Mucosa of gallbladder (tissue), 1 donor: ENCODE measurements around the gene SOCS7. TPM values are rescaled to one million over a fixed set of nuclear protein-coding genes. Genes with fewer than 3 reads are reported as not detected.
"Not testable (repeated sequence)": the region's sequence is repeated elsewhere in the genome, so short reads cannot be mapped to it uniquely, and the experiment has no call there.

ENCODE experiments used
- DNase-seq: peaks from one replicate; pipeline ENCODE4 v3.0.0-alpha.2; 2020; ENCODE audit warnings: low spot score
- total RNA-seq: library from RNA; stranded (reverse); gene quantifications from one replicate; pipeline ENCODE4 v1.2.1, GENCODE V29; 2021
- donor health status: DM: no; HTN: no; CAD: no.

Gene SOCS7
- total RNA-seq, 1 donor from 2014 or later: 19.4 TPM

DNA sequence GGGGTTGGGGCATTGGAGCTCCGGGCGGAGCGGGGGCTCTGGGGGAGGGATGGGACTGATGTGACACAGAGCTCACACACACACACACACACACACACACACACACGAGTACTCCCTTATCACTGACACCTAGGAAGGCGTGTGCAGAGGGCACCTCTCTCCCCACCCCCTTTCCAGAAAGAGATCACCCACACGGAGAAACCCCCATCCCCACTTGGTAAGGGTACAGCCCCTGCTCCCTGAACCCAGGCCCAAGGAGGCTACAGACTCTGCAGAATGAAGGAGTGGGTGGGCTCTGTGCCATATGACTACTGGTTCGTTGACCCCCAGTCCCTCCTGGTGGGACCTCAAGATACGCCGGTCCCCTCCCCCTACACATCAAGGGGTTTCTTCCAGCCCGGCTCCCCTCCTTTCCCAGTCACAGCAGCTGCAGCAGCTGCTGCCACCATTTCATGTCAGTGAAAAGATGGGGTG lies 67.9 kb downstream of the SOCS7 start:
- DNase-seq: no peak

DNA sequence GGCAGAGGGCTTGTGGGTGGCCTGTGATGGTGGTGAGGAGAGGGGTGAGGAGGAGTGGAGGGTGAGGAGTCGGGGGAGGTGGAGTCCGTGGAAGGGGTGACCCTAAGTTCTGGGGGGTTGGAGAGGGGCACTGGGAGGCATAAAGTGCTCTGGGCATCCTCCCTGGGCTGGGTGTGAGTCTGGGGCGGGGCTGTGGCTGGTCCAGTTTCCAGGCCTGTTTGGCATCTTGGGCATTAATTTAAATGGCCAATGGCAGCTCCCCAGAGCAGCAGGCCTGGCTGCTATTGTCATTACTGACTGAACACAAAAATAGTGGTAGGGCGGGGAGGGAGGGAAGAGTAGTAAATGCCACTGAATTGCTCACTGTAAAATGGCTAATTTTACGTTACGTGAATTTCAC lies 68.9 kb downstream of the SOCS7 start:
- no peak for DNase-seq

DNA sequence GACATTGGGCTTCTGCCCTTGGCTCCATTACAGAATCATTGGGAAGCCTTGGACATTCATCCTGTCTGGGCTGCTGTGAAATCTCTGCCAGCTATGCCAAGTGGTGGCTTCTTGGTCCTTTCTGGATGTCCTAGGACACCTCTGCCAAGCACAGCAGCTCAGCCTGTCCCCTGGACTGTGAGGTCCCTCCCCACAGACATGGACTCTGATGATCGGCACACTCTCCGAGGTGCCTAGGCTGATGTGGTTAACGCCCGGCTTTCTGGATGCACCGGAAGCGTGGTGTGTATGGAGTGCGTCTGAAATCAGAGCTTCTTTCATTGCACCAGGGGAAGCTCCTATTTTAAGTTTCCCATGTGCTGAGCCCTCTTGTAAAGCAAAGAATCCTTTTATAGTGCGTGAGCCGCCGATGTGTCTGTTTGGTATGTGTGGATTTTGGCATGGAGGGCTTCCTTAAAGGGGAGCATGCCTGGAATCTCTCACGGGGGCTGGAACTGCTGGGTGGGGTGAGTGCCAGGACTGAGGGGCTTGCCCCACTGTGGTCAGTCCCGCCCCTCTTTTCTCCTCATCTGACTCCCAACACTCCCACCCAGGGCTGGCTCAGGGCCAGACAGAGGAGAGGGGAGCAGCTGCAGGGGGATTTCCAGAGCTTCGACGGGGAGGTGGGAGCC lies 69.7 kb downstream of the SOCS7 start:
- DNase-seq: peak; percentile 37

DNA sequence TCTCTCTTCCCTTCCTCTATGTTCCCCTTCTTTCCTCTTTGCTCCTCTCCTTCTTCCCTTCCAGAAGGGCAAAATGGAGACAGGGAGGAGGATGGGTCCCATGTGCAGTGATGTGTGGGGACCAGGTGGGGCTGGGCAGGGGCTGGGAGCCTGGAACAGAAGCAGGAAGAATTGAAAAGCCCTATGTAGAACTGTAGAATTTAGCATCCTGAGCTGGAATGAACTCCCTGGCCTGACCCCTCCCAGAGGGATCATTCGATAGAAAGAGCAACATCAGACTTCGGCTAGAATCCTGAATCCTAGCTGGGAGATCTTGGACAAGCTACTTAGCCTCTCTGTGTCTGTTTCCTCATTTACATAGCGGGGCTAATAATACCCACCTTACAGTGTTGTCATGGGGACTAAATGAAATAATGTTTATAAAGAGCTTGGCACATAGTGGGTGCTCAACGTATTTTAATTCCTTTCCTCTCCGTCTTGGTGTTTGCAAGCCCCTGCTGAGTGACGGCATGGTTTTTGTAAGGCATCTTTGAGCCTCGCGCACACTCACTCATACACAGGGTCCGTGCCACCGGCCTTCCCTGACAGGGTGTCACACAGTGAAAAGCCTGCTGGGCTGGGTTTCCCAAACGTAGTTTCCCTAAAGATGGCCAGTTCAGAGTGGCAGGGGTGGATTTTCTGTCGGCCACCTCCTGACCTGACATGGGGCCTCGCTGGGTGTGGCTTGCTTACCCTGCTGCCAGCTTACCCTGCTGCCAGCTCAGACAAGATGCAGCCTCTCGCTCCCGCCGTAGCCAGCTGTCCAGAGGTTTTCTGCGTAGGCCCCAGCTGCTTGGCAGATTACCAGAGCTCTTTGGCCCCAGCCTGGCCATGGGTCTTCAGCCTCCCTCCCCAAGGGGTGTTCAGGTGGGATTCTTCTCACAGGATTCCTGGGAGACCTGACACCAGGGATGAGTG lies 70.5 kb downstream of the SOCS7 start:
- DNase-seq: no peak

- no peak for DNase-seq
Measured at GRCh38 chr17:38424297-38424972, 72.8 kb downstream of the SOCS7 start.

- no peak for DNase-seq
Measured at GRCh38 chr17:38425031-38425430, 73.4 kb downstream of the SOCS7 start.

- DNase-seq: no peak
Measured at GRCh38 chr17:38425744-38426143, 74.1 kb downstream of the SOCS7 start.

- no peak for DNase-seq
Measured at GRCh38 chr17:38426441-38426840, 74.8 kb downstream of the SOCS7 start.

GRCh38 chr17:38427160-38427949 lies 75.7 kb downstream of the SOCS7 start:
- no peak for DNase-seq

DNA sequence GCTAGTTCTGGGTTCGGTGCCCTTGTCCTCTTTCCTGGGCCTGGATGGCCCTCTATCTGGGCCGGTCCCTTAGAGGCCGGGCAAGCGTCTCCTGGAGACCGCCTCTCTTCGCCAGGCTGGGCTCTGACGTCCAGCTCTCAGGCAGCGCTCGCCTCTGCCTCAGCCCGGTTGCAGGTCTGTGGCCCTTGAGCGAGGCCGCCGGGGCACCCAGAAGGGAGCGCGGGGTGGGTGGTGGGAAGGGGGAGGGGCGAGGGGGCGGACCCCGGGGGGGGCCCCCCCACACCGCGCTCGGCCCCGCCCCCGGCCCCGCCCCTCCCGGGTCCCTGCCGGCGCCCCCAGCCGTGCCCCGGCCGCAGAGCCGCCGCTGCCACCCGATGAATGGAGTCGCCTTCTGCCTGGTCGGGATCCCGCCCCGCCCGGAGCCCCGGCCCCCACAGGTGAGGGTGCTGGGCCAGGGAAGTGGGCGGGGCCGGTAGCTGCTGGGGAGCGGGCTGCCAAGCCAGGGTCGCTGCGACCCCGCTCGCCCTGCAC lies 76.5 kb downstream of the SOCS7 start, which contains the start of gene ARHGAP23:
TSS of gene ARHGAP23 (plus strand) at position 353 of the 531 bp plus-strand sequence. CDS start at position 375, 22 bp downstream.
- peak; percentile 48 for DNase-seq

DNA sequence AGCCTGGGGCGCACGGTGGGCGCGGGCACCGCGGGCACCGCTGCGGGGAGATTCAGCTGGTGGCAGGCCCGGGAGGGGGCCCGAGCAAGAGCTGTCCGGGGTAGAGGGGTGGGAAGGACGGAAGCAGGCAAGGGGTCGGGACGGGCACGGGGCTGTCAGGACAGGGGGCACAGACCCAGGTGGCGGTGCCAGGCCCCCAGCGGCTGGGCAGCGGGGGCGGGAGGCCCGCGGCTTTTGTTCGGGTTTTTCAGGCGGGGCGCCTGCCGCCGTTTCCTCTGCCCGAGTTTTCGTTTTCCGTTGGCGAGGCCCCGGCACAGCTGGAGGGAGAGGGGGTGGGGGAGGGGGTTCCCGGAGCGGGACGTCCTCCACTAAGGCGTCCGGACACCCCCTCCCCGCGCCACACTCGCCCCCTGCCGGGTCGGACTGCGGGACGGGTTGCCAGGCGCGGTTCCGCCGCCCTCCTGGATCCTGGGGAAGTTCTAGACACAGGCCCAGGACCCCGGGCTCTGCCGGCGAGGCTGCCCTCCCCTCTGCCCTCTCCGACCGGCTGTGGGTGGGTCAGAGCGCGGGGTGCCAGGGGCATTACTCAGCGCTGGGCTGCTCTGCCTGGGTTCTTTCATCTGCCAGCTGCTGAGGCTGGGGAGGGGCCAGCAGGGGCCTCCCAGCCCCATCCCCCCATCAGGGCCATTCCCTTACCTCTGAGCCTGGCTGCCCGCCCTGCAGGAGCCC lies 77.2 kb downstream of the SOCS7 start:
- no peak for DNase-seq

DNA sequence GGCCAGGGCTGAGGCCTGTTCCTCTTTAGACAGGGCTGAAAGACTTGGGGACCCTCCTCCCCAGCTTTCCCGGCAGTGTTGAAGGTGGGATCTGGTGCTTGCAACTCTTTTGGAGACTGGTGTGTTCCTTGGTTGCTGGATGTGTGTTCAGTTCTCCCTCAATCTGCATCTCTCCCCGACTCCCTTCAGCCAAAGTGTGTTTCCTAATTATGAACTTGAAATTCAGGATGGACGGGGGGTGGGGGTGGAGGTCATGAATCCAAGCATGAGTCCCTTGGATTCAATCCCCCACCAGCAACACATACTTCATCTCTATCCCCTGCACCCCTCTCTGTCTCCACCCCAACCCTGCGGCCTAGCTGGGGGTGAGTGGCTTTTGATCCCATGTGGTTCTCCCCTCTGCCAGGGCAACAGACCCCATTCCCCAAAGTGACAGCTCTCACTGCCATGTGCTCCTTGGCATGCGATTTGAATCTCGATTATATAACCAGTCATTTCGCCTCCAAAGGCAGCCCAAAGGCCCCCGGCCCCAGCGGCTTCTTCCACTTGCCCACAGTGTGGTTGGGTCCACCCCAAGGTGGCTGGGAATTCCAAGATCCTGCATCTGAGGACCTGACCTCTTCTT lies 77.9 kb downstream of the SOCS7 start:
- no peak for DNase-seq

- DNase-seq: no peak
Measured at GRCh38 chr17:38430316-38430715, 78.7 kb downstream of the SOCS7 start.

GRCh38 chr17:38430822-38431221 lies 79.2 kb downstream of the SOCS7 start:
- no peak for DNase-seq

GRCh38 chr17:38431346-38432145 lies 79.9 kb downstream of the SOCS7 start:
- DNase-seq: no peak

DNA sequence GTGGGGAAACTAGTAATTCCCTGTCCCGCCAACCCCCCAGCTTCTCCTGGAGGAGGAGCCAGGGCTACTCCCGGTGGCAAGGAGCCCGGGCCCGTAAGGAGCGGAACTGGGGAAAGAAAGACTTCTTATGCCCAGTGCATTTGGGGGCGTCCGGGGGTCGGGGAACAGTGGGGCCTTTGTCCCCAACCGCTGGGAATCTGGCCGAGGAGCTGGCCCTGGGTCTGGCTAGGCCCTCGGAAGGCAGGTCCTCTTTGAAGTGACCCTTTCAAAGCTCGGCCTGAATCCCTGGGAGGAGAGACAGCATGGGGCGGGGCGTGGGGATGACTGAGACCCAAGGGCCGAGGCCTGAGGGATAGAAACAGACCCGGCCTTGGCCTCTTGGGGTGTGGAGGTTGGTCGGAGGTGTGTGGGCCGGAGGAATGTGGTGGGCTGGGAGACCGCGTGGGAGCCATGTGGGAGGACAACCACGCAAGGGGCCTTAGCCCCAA lies 82.6 kb downstream of the SOCS7 start:
- DNase-seq: no peak

DNA sequence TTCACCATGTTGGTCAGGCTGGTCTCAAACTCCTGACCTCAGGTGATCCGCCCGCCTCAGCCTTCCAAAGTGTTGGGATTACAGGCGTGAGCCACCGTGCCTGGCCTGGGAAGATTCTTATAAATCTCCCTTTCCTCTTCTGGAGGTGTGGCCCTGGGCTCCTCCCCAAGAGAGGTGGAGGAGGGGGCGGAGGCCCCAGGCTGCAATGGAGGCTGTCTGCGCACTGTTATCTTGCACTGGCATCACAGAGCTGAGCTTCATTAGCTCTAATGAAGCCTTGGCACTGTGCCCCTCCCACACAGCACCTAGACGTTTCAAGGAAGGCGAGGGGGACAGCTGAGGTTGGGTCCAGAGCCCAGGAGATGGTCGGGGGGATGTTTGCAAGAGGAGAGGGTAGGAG lies 84.2 kb downstream of the SOCS7 start:
- DNase-seq: no peak

- no peak for DNase-seq
Measured at GRCh38 chr17:38436386-38436785, 84.7 kb downstream of the SOCS7 start.

GRCh38 chr17:38437313-38437712 lies 85.7 kb downstream of the SOCS7 start:
- DNase-seq: not testable (repeated sequence)
